ENCODE data around the gene ANKRD53. TPM values are rescaled to one million over a fixed set of nuclear protein-coding genes. Genes with fewer than 3 reads are reported as not detected.
"Not testable (repeated sequence)": the region's sequence is repeated elsewhere in the genome, so short reads cannot be mapped to it uniquely, and the experiment has no call there.

The ANKRD53 gene
- total RNA-seq, 5 donors from 2014 or later (not counting 1 experiment from before 2014, with no cell fraction given), result 0.20 to 0.88 (median 0.45) TPM; not detected in 1

DNA sequence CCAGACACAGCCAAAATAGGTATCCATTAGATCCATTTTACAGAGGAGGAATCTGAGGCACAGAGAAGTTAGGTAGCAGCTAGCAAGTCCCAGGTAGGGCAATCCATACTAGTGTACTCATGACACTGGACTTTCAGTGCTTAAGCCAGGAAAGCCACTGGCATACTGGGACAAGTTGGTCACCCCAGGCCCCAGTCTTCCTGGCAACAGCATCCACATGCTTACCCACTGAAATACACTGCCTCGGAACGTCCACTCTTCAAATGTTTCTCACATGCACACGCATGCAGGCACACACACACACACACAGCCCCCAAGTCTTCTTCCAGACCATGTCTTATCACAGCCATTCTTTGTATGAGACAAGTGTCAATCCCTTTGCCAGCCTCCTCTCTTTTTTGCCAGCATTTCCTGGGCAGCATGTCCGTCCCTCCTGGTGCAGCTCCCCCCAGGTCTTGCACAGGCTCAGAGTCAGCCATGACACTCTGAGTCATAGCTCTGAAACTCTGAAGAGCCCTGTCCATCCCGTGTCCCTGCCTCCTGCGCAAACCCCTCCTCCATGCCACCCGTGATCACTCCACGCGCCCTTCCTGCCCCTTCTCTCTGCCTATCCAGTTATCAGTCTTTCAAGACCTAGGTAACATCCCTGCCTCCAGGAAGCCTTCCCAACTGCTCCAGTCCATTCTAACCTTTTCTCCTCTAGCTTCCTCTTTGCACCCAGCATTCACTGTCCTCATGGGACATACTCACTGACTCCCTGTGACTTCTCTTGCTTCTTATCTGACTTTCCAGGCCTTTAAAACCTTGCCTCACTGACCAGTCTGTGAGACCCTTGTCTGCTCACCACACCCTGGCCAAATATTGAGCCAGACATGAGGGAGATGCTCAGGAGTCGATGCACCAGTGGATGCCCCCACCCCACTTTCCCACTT is 27.1 kb downstream of the ANKRD53 start:
- Histone ChIP-seq H3K27ac (ENCODE audit: low read length) (no peak overlapping the region), H3K9me3 (no peaks in the 10 kb centered on the region), H3K27me3 (replicated peaks in 1 of 2; ENCODE audit: control insufficient read depth in 2 of 2, extremely low read depth in 1 of 2, insufficient read depth in 2 of 2, low read length in 1 of 2) (peaks cover 0 to 30% of the 10 kb centered on the region in 2 experiments), H3K4me3 (ENCODE audit: control insufficient read depth in 1 of 2, extremely low read depth in 1 of 2, low read length in 1 of 2) (no peak overlapping the region), H3K4me1 (ENCODE audit: control insufficient read depth in 1 of 2, extremely low read depth in 1 of 2, insufficient read depth in 2 of 2, low read length in 2 of 2) (peaks cover 0 to 11% of the 10 kb centered on the region in 2 experiments), H3K36me3 (ENCODE audit: control insufficient read depth in 2 of 2, extremely low read depth in 1 of 2, insufficient read depth in 1 of 2, low read length in 1 of 2) (no peaks in the 10 kb centered on the region)
- no peak for DNase-seq
- Mint-ChIP-seq H3K4me3 (no peak overlapping the region), H3K4me1 (peaks cover 7 to 8% (median 8%) of the 10 kb centered on the region in 3 donors), H3K36me3 (no peaks in the 10 kb centered on the region), H3K9me3 (no peaks in the 10 kb centered on the region), H3K27me3 (peaks cover 12 to 25% of the 10 kb centered on the region in 2 donors), H3K27ac (no peak overlapping the region)
- no peak for ATAC-seq (replicated peaks in 1 of 4)
- ChIA-PET POLR2A (no interaction called here), CTCF (interaction anchor here in 1 of 2 donors (1.3 kb wide), 1 partner anchor 22 kb away, joined by 4 read pairs; no protein-coding TSS in a partner anchor)
- 89% methylated on average over 9 of the region's 10 CpGs for whole genome bisulfite sequencing (ENCODE audit: insufficient coverage)

DNA sequence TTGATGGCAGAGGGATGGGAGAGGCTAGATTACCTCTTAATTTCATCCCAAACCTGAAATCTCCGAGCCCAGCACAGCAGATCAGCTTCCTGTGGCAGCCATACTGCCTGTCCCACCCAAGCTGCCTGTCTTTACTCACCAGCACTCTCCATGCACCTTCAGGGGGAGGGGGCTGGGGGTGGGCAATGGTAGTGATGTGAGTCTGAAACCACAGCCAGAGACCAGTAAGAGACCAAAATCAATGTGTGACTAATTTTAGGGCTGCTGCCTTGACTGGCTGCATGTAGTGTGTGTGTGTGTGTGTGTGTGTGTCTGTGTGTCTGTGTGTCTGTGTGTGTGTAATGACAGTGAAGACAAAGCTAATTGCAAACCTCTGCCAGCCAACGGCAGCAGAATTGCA is 27.9 kb downstream of the ANKRD53 start:
- H3K36me3 Mint-ChIP-seq, result no peaks in the 10 kb centered on the region
- 100% methylated on average over 1 of the region's 2 CpGs for WGBS (ENCODE audit: insufficient coverage)
- ChIA-PET POLR2A (no interaction called here), CTCF (interaction anchor here in 1 of 2 donors (0.7 kb wide), 1 partner anchor 54 kb away, joined by 3 read pairs; no protein-coding TSS in a partner anchor)
- H3K9me3 Mint-ChIP-seq, result no peaks in the 10 kb centered on the region
- ATAC-seq (replicated peaks in 1 of 4) (no peak), DNase-seq (no peak)
- H3K4me1 ChIP-seq (ENCODE audit: control insufficient read depth in 1 of 2, extremely low read depth in 1 of 2, insufficient read depth in 2 of 2, low read length in 2 of 2), result peaks cover 0 to 3% of the 10 kb centered on the region in 2 experiments
- H3K4me3 Mint-ChIP-seq, result no peak overlapping the region
- no peak overlapping the region for H3K27ac Mint-ChIP-seq
- H3K36me3 ChIP-seq (ENCODE audit: control insufficient read depth in 2 of 2, extremely low read depth in 1 of 2, insufficient read depth in 1 of 2, low read length in 1 of 2), result no peaks in the 10 kb centered on the region
- no peak overlapping the region for H3K4me3 ChIP-seq (ENCODE audit: control insufficient read depth in 1 of 2, extremely low read depth in 1 of 2, low read length in 1 of 2)
- no peak overlapping the region for H3K27ac ChIP-seq (ENCODE audit: low read length)
- peaks cover 0 to 35% of the 10 kb centered on the region in 2 experiments for H3K27me3 ChIP-seq (replicated peaks in 1 of 2; ENCODE audit: control insufficient read depth in 2 of 2, extremely low read depth in 1 of 2, insufficient read depth in 2 of 2, low read length in 1 of 2)
- H3K4me1 Mint-ChIP-seq, result peaks cover 0 to under 1% (median under 1%) of the 10 kb centered on the region in 3 donors
- H3K9me3 ChIP-seq, result no peaks in the 10 kb centered on the region
- peaks cover 17 to 30% of the 10 kb centered on the region in 2 donors for H3K27me3 Mint-ChIP-seq

DNA sequence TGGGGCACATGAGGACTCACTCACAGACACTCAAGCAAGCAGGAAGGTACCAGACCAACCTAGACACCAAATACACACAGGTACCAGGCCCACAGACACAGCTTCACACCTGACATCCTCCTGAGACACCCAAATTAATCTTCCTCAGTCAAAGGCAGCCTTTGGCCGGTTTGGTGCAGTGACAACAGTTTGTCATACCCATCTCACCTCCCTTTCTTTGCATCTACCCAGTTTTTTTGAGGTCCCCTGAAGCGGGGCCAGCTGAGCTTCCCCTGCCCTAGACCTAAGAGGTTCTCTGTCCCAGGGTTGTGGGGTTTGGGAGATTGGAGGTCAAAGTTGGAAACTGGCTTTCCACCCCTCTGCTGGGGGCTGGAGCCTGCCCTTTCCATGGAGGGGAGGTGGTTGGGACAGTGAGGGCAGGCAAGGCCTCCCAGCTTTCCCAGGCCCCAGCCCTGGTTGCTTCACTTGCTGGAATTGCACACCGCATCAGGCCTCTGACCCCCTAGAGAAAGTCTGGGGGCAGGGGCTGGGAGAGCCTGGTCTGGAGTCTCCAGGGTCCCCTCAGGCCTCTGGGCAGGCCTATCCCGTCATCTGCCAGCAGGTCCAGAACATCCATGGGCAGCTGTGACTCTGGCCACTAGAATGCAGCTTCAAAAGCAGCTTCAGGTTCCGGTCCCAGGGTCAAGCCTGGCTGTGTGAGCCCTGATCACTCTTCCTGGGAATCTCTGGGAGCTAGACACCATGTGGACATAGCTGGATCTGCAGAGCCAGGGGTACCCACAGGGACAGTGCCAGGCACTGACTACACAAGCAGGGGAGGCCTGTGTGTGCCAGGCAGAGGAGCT is 28.7 kb downstream of the ANKRD53 start:
- no peak overlapping the region for H3K27ac ChIP-seq (ENCODE audit: low read length)
- POLR2A ChIA-PET, result no interaction called here
- WGBS (ENCODE audit: insufficient coverage), result 83% methylated on average over 3 of the region's 5 CpGs

DNA sequence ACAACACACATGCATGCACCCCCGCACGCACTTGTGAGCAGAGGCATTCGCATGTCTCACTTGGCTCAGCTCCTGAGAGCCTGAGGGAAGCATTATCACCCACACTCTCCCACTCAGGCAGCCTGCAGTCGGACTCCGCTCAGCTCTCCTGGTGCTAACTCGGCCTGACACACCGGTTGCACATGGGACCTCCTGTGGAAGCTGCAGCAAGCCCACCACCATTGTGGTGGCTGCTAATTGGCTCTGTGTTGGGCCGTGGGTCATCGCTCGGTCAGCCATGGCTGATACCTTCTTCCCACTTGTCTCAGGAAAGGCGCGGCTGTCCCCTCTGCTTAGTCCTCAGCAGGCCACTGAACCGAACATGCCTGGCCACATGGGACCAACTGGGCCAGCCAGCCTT is 29.9 kb downstream of the ANKRD53 start:
- peaks cover 29 to 39% of the 10 kb centered on the region in 2 donors for H3K27me3 Mint-ChIP-seq
- H3K27ac ChIP-seq (ENCODE audit: low read length), result no peak overlapping the region
- H3K36me3 ChIP-seq (ENCODE audit: control insufficient read depth in 2 of 2, extremely low read depth in 1 of 2, insufficient read depth in 1 of 2, low read length in 1 of 2), result no peaks in the 10 kb centered on the region
- ATAC-seq (replicated peaks in 1 of 4), result no peak
- H3K9me3 Mint-ChIP-seq, result no peaks in the 10 kb centered on the region
- ChIA-PET POLR2A (no interaction called here), CTCF (no interaction called here)
- H3K36me3 Mint-ChIP-seq, result no peaks in the 10 kb centered on the region
- H3K4me1 ChIP-seq (ENCODE audit: control insufficient read depth in 1 of 2, extremely low read depth in 1 of 2, insufficient read depth in 2 of 2, low read length in 2 of 2), result no peaks in the 10 kb centered on the region
- WGBS (ENCODE audit: insufficient coverage), result 90% methylated on average over 2 of the region's 13 CpGs
- no peak for DNase-seq
- no peaks in the 10 kb centered on the region for H3K4me1 Mint-ChIP-seq
- H3K9me3 ChIP-seq, result no peaks in the 10 kb centered on the region
- no peak overlapping the region for H3K4me3 ChIP-seq (ENCODE audit: control insufficient read depth in 1 of 2, extremely low read depth in 1 of 2, low read length in 1 of 2)
- no peak overlapping the region for H3K27ac Mint-ChIP-seq
- no peak overlapping the region for H3K4me3 Mint-ChIP-seq
- H3K27me3 ChIP-seq (replicated peaks in 1 of 2; ENCODE audit: control insufficient read depth in 2 of 2, extremely low read depth in 1 of 2, insufficient read depth in 2 of 2, low read length in 1 of 2), result peaks cover 0 to 38% of the 10 kb centered on the region in 2 experiments

More for the DNA sequence above, 28.7 kb downstream of the ANKRD53 start:
- peaks cover 24 to 36% of the 10 kb centered on the region in 2 donors for H3K27me3 Mint-ChIP-seq
- ATAC-seq (replicated peaks in 1 of 4) (no peak), DNase-seq (no peak)
- no peaks in the 10 kb centered on the region for H3K9me3 Mint-ChIP-seq
- no peaks in the 10 kb centered on the region for H3K4me1 ChIP-seq (ENCODE audit: control insufficient read depth in 1 of 2, extremely low read depth in 1 of 2, insufficient read depth in 2 of 2, low read length in 2 of 2)
- H3K4me1 Mint-ChIP-seq, result no peaks in the 10 kb centered on the region
- no peaks in the 10 kb centered on the region for H3K36me3 ChIP-seq (ENCODE audit: control insufficient read depth in 2 of 2, extremely low read depth in 1 of 2, insufficient read depth in 1 of 2, low read length in 1 of 2)
- no peak overlapping the region for H3K4me3 ChIP-seq (ENCODE audit: control insufficient read depth in 1 of 2, extremely low read depth in 1 of 2, low read length in 1 of 2)
- no peaks in the 10 kb centered on the region for H3K36me3 Mint-ChIP-seq
- no peak overlapping the region for H3K27ac Mint-ChIP-seq
- no peaks in the 10 kb centered on the region for H3K9me3 ChIP-seq
- CTCF ChIA-PET, result interaction anchor here in 1 of 2 donors (0.7 to 0.8 kb wide), 2 partner anchors 23 to 55 kb away, joined by 3 read pairs; no protein-coding TSS in a partner anchor
- no peak overlapping the region for H3K4me3 Mint-ChIP-seq
- H3K27me3 ChIP-seq (replicated peaks in 1 of 2; ENCODE audit: control insufficient read depth in 2 of 2, extremely low read depth in 1 of 2, insufficient read depth in 2 of 2, low read length in 1 of 2), result peaks cover 0 to 38% of the 10 kb centered on the region in 2 experiments

DNA sequence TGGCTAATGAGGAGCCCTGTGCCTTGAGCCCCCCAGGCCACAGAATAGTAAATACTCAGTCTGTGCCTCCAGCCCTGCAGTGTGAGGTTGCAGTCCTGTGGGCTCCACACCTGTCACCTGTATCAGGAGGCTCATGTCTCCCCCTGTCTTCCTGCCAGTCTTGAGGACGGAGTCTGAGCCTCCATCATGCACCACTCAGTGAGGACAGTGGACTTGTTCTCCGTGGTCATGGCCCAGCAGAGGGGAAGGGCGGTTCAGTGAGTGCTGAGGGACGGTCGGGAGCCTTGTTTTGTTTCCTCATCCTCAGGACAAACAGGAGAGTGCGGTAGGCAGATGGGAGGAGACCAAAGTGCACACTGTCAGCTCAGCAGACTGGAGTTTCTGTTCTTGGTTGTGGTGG is 33.4 kb downstream of the ANKRD53 start:
- peaks cover 0 to 25% of the 10 kb centered on the region in 2 experiments for H3K27me3 ChIP-seq (replicated peaks in 1 of 2; ENCODE audit: control insufficient read depth in 2 of 2, extremely low read depth in 1 of 2, insufficient read depth in 2 of 2, low read length in 1 of 2)
- H3K9me3 Mint-ChIP-seq; POLR2A ChIA-PET; H3K36me3 Mint-ChIP-seq; H3K27ac ChIP-seq (ENCODE audit: low read length); H3K4me1 Mint-ChIP-seq; DNase-seq; H3K9me3 ChIP-seq; H3K27ac Mint-ChIP-seq; H3K4me3 ChIP-seq (ENCODE audit: control insufficient read depth in 1 of 2, extremely low read depth in 1 of 2, low read length in 1 of 2); CTCF ChIA-PET; H3K4me1 ChIP-seq (ENCODE audit: control insufficient read depth in 1 of 2, extremely low read depth in 1 of 2, insufficient read depth in 2 of 2, low read length in 2 of 2); H3K4me3 Mint-ChIP-seq; H3K36me3 ChIP-seq (ENCODE audit: control insufficient read depth in 2 of 2, extremely low read depth in 1 of 2, insufficient read depth in 1 of 2, low read length in 1 of 2); ATAC-seq (replicated peaks in 1 of 4): not testable (repeated sequence)
- peaks cover 24 to 30% of the 10 kb centered on the region in 2 donors for H3K27me3 Mint-ChIP-seq
- 13% methylated on average over 3 of the region's 6 CpGs for WGBS (ENCODE audit: insufficient coverage)

DNA sequence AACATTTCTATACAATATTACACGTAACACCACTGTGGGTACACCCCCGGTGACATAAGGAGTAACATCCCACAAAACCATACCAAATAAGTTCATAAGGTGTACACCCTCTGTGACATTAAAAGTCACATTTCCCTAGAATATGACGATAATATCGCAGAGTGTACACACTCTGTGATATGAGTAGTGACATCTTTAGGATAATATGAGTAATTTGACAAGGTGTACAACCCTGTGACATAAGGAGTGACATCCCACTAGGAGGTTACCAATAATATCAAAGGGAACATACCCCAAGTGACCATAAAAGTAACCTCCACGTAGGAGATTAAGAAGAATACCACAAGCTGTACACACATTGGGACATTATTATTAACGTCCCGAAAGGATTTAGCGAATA is 40.2 kb downstream of the ANKRD53 start:
- ATAC-seq (replicated peaks in 1 of 4) (no peak), DNase-seq (no peak)
- no CpG with 5 or more reads among the region's 8 CpGs for WGBS (ENCODE audit: insufficient coverage)
- no peaks in the 10 kb centered on the region for H3K36me3 Mint-ChIP-seq
- no peak overlapping the region for H3K27ac ChIP-seq (ENCODE audit: low read length)
- H3K9me3 Mint-ChIP-seq, result no peaks in the 10 kb centered on the region
- no peak overlapping the region for H3K4me3 Mint-ChIP-seq
- CTCF ChIA-PET, result no interaction called here
- H3K36me3 ChIP-seq (ENCODE audit: control insufficient read depth in 2 of 2, extremely low read depth in 1 of 2, insufficient read depth in 1 of 2, low read length in 1 of 2), result no peaks in the 10 kb centered on the region
- no peak overlapping the region for H3K4me3 ChIP-seq (ENCODE audit: control insufficient read depth in 1 of 2, extremely low read depth in 1 of 2, low read length in 1 of 2)
- H3K4me1 Mint-ChIP-seq, result peaks cover 6 to 7% (median 6%) of the 10 kb centered on the region in 3 donors
- peaks cover 0 to 4% of the 10 kb centered on the region in 2 experiments for H3K4me1 ChIP-seq (ENCODE audit: control insufficient read depth in 1 of 2, extremely low read depth in 1 of 2, insufficient read depth in 2 of 2, low read length in 2 of 2)
- POLR2A ChIA-PET, result no interaction called here
- no peaks in the 10 kb centered on the region for H3K27me3 ChIP-seq (replicated peaks in 1 of 2; ENCODE audit: control insufficient read depth in 2 of 2, extremely low read depth in 1 of 2, insufficient read depth in 2 of 2, low read length in 1 of 2)
- H3K9me3 ChIP-seq, result no peaks in the 10 kb centered on the region
- no peaks in the 10 kb centered on the region for H3K27me3 Mint-ChIP-seq
- no peak overlapping the region for H3K27ac Mint-ChIP-seq

All from T-cell (primary cell).